GM23248 (cell line): ENCODE results near the gene TSPOAP1. TPM values are rescaled to one million over a fixed set of nuclear protein-coding genes. Genes with fewer than 3 reads are reported as not detected.

Experiments used
- DNase-seq: peaks from one replicate; pipeline ENCODE4 v3.0.0-alpha.2; 2015
- H2AFZ ChIP-seq: fragments of 200-600 bp; sonication (generic); 2 replicates; pipeline ENCODE4 v1.6.1; 2016; ENCODE audit warnings: antibody characterized with exemption
- H3F3A ChIP-seq: fragments of 200-600 bp; sonication (generic); 2 replicates; pipeline ENCODE4 v1.6.1; 2016; ENCODE audit warnings: mild to moderate bottlenecking, antibody characterized with exemption, mixed run types; ENCODE audit not compliant: insufficient read depth
- H3K27ac ChIP-seq: fragments of 200-600 bp; sonication (generic); 2 replicates; pipeline ENCODE4 v1.5.1; 2016; ENCODE audit warnings: mild to moderate bottlenecking
- H3K27me3 ChIP-seq: fragments of 200-600 bp; sonication (generic); replicated peaks from 2 replicates; pipeline ENCODE4 v1.6.1; 2016; ENCODE audit warnings: mild to moderate bottlenecking; ENCODE audit not compliant: insufficient read depth
- H3K36me3 ChIP-seq: fragments of 200-600 bp; sonication (generic); 2 replicates; pipeline ENCODE4 v1.6.1; 2016; ENCODE audit warnings: low read depth, mild to moderate bottlenecking
- H3K4me1 ChIP-seq: fragments of 200-600 bp; sonication (generic); 2 replicates; pipeline ENCODE4 v1.6.1; 2016; ENCODE audit warnings: mild to moderate bottlenecking; ENCODE audit not compliant: insufficient read depth
- H3K4me2 ChIP-seq: fragments of 200-600 bp; sonication (generic); one replicate; pipeline ENCODE4 v1.6.1; 2016; ENCODE audit warnings: mild to moderate bottlenecking; ENCODE audit not compliant: unreplicated experiment
- H3K4me3 ChIP-seq: fragments of 200-600 bp; sonication (generic); 2 replicates; pipeline ENCODE4 v1.5.1; 2016; ENCODE audit warnings: mild to moderate bottlenecking
- H3K79me2 ChIP-seq: fragments of 200-600 bp; sonication (generic); 2 replicates; pipeline ENCODE4 v1.6.1; 2016; ENCODE audit warnings: mild to moderate bottlenecking; ENCODE audit not compliant: insufficient read depth
- H3K9ac ChIP-seq: fragments of 200-600 bp; sonication (generic); 2 replicates; pipeline ENCODE4 v1.6.1; 2016; ENCODE audit warnings: mild to moderate bottlenecking
- H3K9me2 ChIP-seq: fragments of 200-600 bp; sonication (generic); 2 replicates; pipeline ENCODE4 v1.6.1; 2016; ENCODE audit warnings: mixed run types, mild to moderate bottlenecking, moderate library complexity; ENCODE audit not compliant: insufficient read depth
- H3K9me3 ChIP-seq: fragments of 200-600 bp; sonication (generic); one replicate; pipeline ENCODE4 v1.6.1; 2017; ENCODE audit warnings: low read depth
- H4K20me1 ChIP-seq: fragments of 200-600 bp; sonication (generic); 2 replicates; pipeline ENCODE4 v1.6.0; 2016; ENCODE audit not compliant: insufficient read depth
- EZH2 ChIP-seq: fragments of 200-600 bp; sonication (generic); IDR thresholded peaks from 2 replicates; pipeline ENCODE4 v1.6.1; 2018; ENCODE audit warnings: antibody characterized with exemption, mild to moderate bottlenecking; ENCODE audit not compliant: insufficient read depth, poor library complexity, severe bottlenecking
- EZH2phosphoT487 ChIP-seq: fragments of 200-600 bp; sonication (generic); IDR thresholded peaks from 2 replicates; pipeline ENCODE4 v1.6.1; 2018; ENCODE audit warnings: antibody characterized with exemption, moderate library complexity, mild to moderate bottlenecking, low read depth; ENCODE audit not compliant: insufficient read depth
- WGBS, 2 experiments: methylation state at CpG; one replicate each; pipeline ENCODE4 v1.1.6; 2015 to 2017; ENCODE audit warnings: low lambda C conversion rate in 2 of 2, low coverage in 1 of 2; ENCODE audit errors: missing lambda C conversion rate in 2 of 2; 5-methylcytosine and 5-hydroxymethylcytosine counted together
- in situ Hi-C: fragments of 300-500 bp; cut with MboI; formaldehyde crosslinking; loops from 2 replicates; pipeline ENCODE4 v1.15.0; 2020
- polyA plus RNA-seq: library from polyadenylated mRNA; unstranded; fragments of >200 nt; fragmentation: Nextera tagmentation; extraction: Ambion mirVana; gene quantifications from 2 replicates; pipeline ENCODE4 v1.2.1, GENCODE V29; 2016
- total RNA-seq: library from RNA; depleted of rRNA; stranded (reverse); fragments of >200 nt; shearing (Covaris generic); gene quantifications from 2 replicates; pipeline ENCODE4 v1.2.3, GENCODE V29; 2014

TSPOAP1 gene
- total and polyA plus RNA-seq, 2 experiments from 2014 or later, result 0.76 to 1.0 TPM

GRCh38 chr17:58324409-58325288 lies 3.9 kb downstream of the TSPOAP1 start:
- in situ Hi-C loops, result no loop called here
- Histone ChIP-seq H3K9me3 (no peaks in the 10 kb centered on the region), H3K9ac (peak overlapping the region; percentile 50), H4K20me1 (no peaks in the 10 kb centered on the region), H3K4me3 (peak overlapping the region; percentile 55), H3K9me2 (no peaks in the 10 kb centered on the region), H3K36me3 (no peaks in the 10 kb centered on the region), H3K79me2 (no peaks in the 10 kb centered on the region), H3F3A (no peaks in the 10 kb centered on the region), H3K4me1 (no peaks in the 10 kb centered on the region), H3K27me3 (no peaks in the 10 kb centered on the region; the same call in 1 of the 2 replicates), H2AFZ (peak overlapping the region; percentile 70), H3K4me2 (peak overlapping the region; percentile 25), H3K27ac (no peak overlapping the region)
- peak; percentile 48 for DNase-seq
- no peak for TF ChIP-seq EZH2
- no peak for TF ChIP-seq EZH2phosphoT487
- 7 to 8% methylated on average over 33 to 51 of the region's 66 CpGs for WGBS, 2 experiments

GRCh38 chr17:58324056-58324408 lies 4.6 kb downstream of the TSPOAP1 start:
- Histone ChIP-seq H2AFZ (peak overlapping the region; percentile 70), H3K27ac (no peak overlapping the region), H3K9me2 (no peaks in the 10 kb centered on the region), H3F3A (no peaks in the 10 kb centered on the region), H3K9ac (peak overlapping the region; percentile 50), H3K36me3 (no peaks in the 10 kb centered on the region), H3K79me2 (no peaks in the 10 kb centered on the region), H4K20me1 (no peaks in the 10 kb centered on the region), H3K27me3 (no peaks in the 10 kb centered on the region; the same call in 1 of the 2 replicates), H3K4me1 (no peaks in the 10 kb centered on the region), H3K4me3 (peak overlapping the region; percentile 55), H3K9me3 (no peaks in the 10 kb centered on the region), H3K4me2 (peak overlapping the region; percentile 25)
- TF ChIP-seq EZH2, result no peak
- TF ChIP-seq EZH2phosphoT487, result no peak
- in situ Hi-C loops, result no loop called here
- WGBS, 2 experiments, result 16 to 18% methylated on average over 13 of the region's 13 CpGs
- no peak for DNase-seq

GRCh38 chr17:58323366-58324055 lies 5.1 kb downstream of the TSPOAP1 start:
- in situ Hi-C loops, result no loop called here
- Histone ChIP-seq H3K27me3 (no peaks in the 10 kb centered on the region; the same call in 1 of the 2 replicates), H3K27ac (no peak overlapping the region), H3K4me2 (no peak overlapping the region), H3K4me1 (no peaks in the 10 kb centered on the region), H3F3A (no peaks in the 10 kb centered on the region), H2AFZ (peak overlapping the region; percentile 70; the same call in 1 of the 2 replicates), H3K9me2 (no peaks in the 10 kb centered on the region), H3K9ac (no peak overlapping the region), H3K4me3 (no peak overlapping the region), H3K79me2 (no peaks in the 10 kb centered on the region), H3K9me3 (no peaks in the 10 kb centered on the region), H4K20me1 (no peaks in the 10 kb centered on the region), H3K36me3 (no peaks in the 10 kb centered on the region)
- no peak for DNase-seq
- TF ChIP-seq EZH2phosphoT487 (no peak), EZH2 (no peak)
- 67 to 68% methylated on average over 7 to 8 of the region's 8 CpGs for WGBS, 2 experiments

GRCh38 chr17:58322581-58323185 lies 5.9 kb downstream of the TSPOAP1 start:
- no peak overlapping the region for H3K27ac ChIP-seq
- H3K4me2 ChIP-seq, result no peak overlapping the region
- H2AFZ ChIP-seq, result no peak overlapping the region
- no peaks in the 10 kb centered on the region for H4K20me1 ChIP-seq
- no peaks in the 10 kb centered on the region for H3K4me1 ChIP-seq
- H3K9ac ChIP-seq, result no peak overlapping the region
- no peaks in the 10 kb centered on the region for H3K79me2 ChIP-seq
- no peaks in the 10 kb centered on the region for H3K9me2 ChIP-seq
- TF ChIP-seq EZH2phosphoT487 (no peak), EZH2 (no peak)
- no peak for DNase-seq
- no peaks in the 10 kb centered on the region; the same call in 1 of the 2 replicates for H3K27me3 ChIP-seq
- no peaks in the 10 kb centered on the region for H3K36me3 ChIP-seq
- no peaks in the 10 kb centered on the region for H3K9me3 ChIP-seq
- no peak overlapping the region for H3K4me3 ChIP-seq
- H3F3A ChIP-seq, result no peaks in the 10 kb centered on the region
- WGBS, 2 experiments, result 86 to 88% methylated on average over 8 to 9 of the region's 9 CpGs
- in situ Hi-C loops, result no loop called here
